Naive B cell (primary cell): ENCODE data around the gene TBC1D3B. TPM values are rescaled to one million over a fixed set of nuclear protein-coding genes. Genes with fewer than 3 reads are reported as not detected.
A peak's percentile ranks its signal among the peaks of the same experiment; 100 is the strongest.
"Not testable (repeated sequence)": the region's sequence is repeated elsewhere in the genome, so short reads cannot be mapped to it uniquely, and the experiment has no call there.

ENCODE experiments used
- ATAC-seq, 2 donors: fragments of 150-1000 bp; cut with Tn5 transposase; 2 replicates each; pipeline ENCODE4 v1.10.0; 2021; ENCODE audit warnings: low read depth in 2 of 2, mild to moderate bottlenecking in 2 of 2, moderate library complexity in 2 of 2
- DNase-seq: peaks from one replicate; pipeline ENCODE4 v3.0.0; 2022
- H3K27ac Mint-ChIP-seq, 6 donors: one replicate each; pipeline ENCODE4 v1.8.0; 2020 to 2022; ENCODE audit warnings: mild to moderate bottlenecking in 6 of 6, mixed read lengths in 6 of 6, moderate library complexity in 5 of 6, inconsistent platforms in 2 of 6
- H3K27me3 Mint-ChIP-seq, 3 donors: one replicate each; pipeline ENCODE4 v1.8.0; 2021 to 2022; ENCODE audit warnings: mixed read lengths in 3 of 3, mild to moderate bottlenecking in 1 of 3
- H3K36me3 Mint-ChIP-seq, 2 donors: one replicate each; pipeline ENCODE4 v1.8.0; 2020 to 2022; ENCODE audit warnings: mixed read lengths in 2 of 2, inconsistent platforms in 1 of 2, mild to moderate bottlenecking in 1 of 2
- H3K4me1 Mint-ChIP-seq, 3 donors: one replicate each; pipeline ENCODE4 v1.8.0; 2020 to 2022; ENCODE audit warnings: mixed read lengths in 3 of 3, inconsistent platforms in 1 of 3, mild to moderate bottlenecking in 1 of 3, moderate library complexity in 1 of 3
- H3K4me3 Mint-ChIP-seq, 8 donors: one replicate each; pipeline ENCODE4 v1.8.0; 2020 to 2022; ENCODE audit warnings: mild to moderate bottlenecking in 8 of 8, mixed read lengths in 8 of 8, moderate library complexity in 8 of 8, inconsistent platforms in 2 of 8
- H3K9me3 Mint-ChIP-seq, 7 donors: one replicate each; pipeline ENCODE4 v1.8.0; 2020 to 2022; ENCODE audit warnings: mixed read lengths in 7 of 7, mild to moderate bottlenecking in 5 of 7, inconsistent platforms in 2 of 7, moderate library complexity in 1 of 7
- polyA plus RNA-seq, 6 donors: library from polyadenylated mRNA; unstranded; fragments of 300-500 nt; fragmentation: Illumina TruSeq; gene quantifications; one replicate each; pipeline ENCODE4 v1.2.3, GENCODE V29; 2021; ENCODE audit warnings: low read depth in 6 of 6

Gene TBC1D3B
- polyA plus RNA-seq, 6 donors from 2014 or later, result 0.73 TPM; not detected in 5

DNA sequence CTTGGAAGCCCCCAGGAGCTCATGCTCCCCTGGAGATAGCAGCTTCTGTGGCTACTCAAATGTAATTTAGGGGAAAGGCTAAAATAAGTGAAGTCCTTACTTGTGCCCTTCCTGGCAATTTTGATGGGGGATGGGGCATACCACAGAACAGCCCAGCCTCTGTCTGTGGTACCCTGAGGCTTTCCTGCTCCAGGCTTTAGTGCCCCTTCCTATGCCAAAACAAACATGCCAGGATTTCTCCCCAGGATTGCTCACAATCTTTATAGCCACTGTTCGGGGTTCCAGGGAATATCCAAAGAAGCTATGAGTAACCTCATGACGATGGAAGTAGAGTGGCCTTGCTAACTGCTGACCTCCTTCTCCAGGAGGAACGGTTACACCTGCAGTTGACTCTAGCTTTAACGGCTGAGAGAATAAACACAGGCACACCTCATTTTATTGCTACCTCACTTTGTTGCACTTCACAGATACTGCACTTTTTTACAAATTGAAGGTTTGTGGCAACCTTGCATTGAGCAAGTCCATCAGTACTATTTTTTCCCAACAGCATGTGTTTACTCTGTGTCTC, 47.9 kb downstream of the TBC1D3B start:
- no peak for DNase-seq
- H3K27ac Mint-ChIP-seq, result peak overlapping the region; percentile 44 to 96 (median 88)
- no peak for ATAC-seq
- no peaks in the 10 kb centered on the region for H3K27me3 Mint-ChIP-seq
- H3K4me3 Mint-ChIP-seq, result peak overlapping the region; percentile 53 to 91 (median 84)
- peaks cover 11 to 20% of the 10 kb centered on the region in 2 donors for H3K36me3 Mint-ChIP-seq
- H3K9me3 Mint-ChIP-seq, result peaks cover 4 to 36% (median 23%) of the 10 kb centered on the region in 7 donors
- H3K4me1 Mint-ChIP-seq, result peaks cover 71 to 85% (median 78%) of the 10 kb centered on the region in 3 donors

DNA sequence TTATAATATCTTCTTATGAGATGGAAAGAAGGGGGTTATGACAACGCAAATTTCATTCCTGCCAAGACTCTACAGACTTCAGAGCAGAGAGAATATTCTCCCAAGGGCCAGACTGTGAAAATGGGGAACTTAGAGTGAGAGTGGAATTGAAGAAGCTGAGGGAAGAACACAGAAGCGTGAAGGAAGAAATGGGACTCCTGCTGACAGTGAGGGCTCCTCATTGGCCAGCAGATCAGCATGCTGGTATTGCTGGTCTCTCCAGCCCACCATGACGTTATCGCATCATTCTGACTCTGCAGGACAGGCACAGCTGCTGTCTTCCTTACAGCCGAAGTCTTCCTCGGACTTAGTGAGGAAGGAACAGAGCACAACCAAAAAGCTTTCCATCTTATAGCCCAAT, 48.5 kb downstream of the TBC1D3B start:
- peak overlapping the region; percentile 86 to 97 (median 93) for H3K27ac Mint-ChIP-seq
- H3K4me3 Mint-ChIP-seq, result peak overlapping the region; percentile 72 to 91 (median 84)
- peaks cover 11 to 20% of the 10 kb centered on the region in 2 donors for H3K36me3 Mint-ChIP-seq

DNA sequence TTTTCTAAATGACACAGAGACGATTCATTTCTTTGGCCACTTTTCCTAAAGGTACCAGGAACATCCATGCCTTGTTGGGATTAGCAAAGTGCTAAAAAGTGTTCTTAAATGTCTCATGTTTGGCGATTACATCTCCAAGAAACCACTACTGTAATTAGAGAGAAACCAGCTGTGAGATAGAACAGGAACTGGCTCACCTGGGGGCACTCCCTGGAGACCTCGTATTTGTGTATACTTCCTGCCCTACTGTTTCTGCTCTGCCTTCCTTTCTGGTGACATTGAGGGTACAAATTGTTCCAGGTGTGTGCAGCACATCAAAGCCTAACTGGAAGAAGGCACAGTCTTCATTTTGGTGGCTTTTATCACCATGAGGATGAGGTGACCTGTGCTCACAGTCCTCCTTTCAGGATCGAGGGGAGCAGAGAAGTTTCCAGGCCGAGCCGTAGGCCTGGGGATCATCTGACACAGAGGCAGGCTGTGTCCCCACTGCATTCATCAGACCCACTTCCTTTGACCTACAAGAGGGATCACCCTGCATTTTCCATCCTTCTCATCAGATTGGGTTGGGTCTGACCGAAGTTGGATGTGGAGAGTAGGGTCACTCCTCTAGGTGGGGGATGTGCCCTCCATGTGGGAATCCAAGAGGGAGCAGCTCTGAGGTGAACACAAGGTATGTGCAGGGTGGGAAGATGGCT, 49.1 kb downstream of the TBC1D3B start:
- peak; percentile 79 for DNase-seq
- ATAC-seq, result peak; percentile 97 to 98
- Mint-ChIP-seq H3K4me3 (peak overlapping the region; percentile 72 to 91 (median 84)), H3K27me3 (no peaks in the 10 kb centered on the region), H3K4me1 (peaks cover 60 to 78% (median 66%) of the 10 kb centered on the region in 3 donors), H3K27ac (peak overlapping the region; percentile 86 to 97 (median 94)), H3K36me3 (peaks cover 11 to 20% of the 10 kb centered on the region in 2 donors), H3K9me3 (peaks cover 4 to 36% (median 23%) of the 10 kb centered on the region in 7 donors)

More for the DNA sequence above, 48.5 kb downstream of the TBC1D3B start:
- DNase-seq (peak; percentile 51), ATAC-seq (peak; percentile 34 to 35)
- H3K9me3 Mint-ChIP-seq, result peaks cover 4 to 36% (median 23%) of the 10 kb centered on the region in 7 donors
- no peaks in the 10 kb centered on the region for H3K27me3 Mint-ChIP-seq
- H3K4me1 Mint-ChIP-seq, result peaks cover 65 to 84% (median 72%) of the 10 kb centered on the region in 3 donors

DNA sequence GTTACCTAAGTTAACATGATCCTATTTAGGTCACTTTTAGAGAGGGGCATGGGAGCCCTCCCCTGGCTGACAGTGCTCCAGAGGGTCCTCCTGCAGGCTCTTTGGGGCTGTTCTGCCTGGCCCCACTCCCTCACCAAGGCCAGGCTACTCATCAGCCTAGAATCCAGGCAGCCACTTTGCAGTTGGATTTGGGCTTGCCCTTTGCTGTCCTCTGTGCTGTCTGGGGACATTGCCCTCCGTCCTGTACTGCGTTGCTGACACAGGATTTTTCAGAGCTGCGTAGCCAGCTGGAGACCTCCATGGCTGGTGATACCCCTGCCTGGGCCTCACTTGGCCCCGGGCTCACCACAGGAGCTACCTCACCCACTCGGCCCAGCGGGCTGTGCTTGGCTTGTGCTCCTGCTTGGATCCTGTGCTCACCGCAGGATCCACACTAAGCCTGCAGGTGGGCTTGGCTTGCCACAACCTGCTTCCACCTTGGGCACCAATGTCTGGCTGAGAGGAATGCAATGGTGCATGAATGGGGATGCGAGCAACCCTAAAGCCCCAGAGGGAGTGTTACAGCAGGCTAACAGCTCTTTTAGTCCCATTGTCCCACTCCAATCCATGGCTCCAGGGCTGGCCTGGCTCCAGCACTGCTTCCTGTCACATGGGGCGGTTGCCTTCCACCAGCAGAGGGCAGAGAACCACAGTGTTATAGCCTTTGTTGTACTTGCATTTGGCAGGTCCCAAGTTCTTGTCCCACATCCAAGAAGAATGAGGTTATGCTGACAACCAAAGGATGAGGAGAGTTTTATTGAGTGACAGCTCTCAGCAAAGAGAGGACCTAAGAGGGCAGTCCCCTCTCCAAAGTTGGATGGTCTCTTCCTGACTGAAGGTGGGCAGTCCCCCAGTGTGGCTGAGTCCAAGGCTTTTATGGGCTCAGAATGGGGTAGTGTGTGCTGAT, 51.3 kb downstream of the TBC1D3B start:
- DNase-seq (no peak), ATAC-seq (no peak)
- Mint-ChIP-seq H3K27ac (peak overlapping the region in 2 of 6 donors; percentile 8 to 96), H3K9me3 (peaks cover 4 to 36% (median 23%) of the 10 kb centered on the region in 7 donors), H3K36me3 (peaks cover 11 to 20% of the 10 kb centered on the region in 2 donors), H3K4me3 (peak overlapping the region in 3 of 8 donors; percentile 45 to 60 (median 51)), H3K27me3 (no peaks in the 10 kb centered on the region), H3K4me1 (peaks cover 42 to 58% (median 46%) of the 10 kb centered on the region in 3 donors)

DNA sequence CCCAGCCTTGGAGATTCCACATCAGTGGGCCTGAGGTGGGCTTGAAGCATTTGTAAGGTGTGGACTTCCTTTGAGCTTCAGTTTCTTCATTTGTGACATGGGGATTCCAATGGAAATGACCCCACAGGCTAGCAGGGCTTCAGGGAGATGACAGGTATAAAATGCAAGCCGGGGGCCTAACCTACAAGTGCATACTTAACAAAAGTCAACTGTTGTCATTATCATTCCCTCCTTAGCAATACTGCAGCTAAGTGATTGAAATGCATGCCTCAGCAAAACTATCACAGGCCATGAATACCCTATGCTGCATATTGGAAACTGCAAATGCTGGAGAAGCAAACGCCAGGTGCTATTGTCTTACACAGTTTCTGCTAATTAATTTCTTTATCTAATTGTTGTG, 53.0 kb downstream of the TBC1D3B start:
- peaks cover 35 to 49% (median 37%) of the 10 kb centered on the region in 3 donors for H3K4me1 Mint-ChIP-seq
- DNase-seq, result no peak
- no peak overlapping the region for H3K4me3 Mint-ChIP-seq
- H3K27me3 Mint-ChIP-seq, result no peaks in the 10 kb centered on the region
- no peak for ATAC-seq
- peaks cover 4 to 36% (median 23%) of the 10 kb centered on the region in 7 donors for H3K9me3 Mint-ChIP-seq
- H3K27ac Mint-ChIP-seq, result no peak overlapping the region
- H3K36me3 Mint-ChIP-seq, result peaks cover 11 to 20% of the 10 kb centered on the region in 2 donors

DNA sequence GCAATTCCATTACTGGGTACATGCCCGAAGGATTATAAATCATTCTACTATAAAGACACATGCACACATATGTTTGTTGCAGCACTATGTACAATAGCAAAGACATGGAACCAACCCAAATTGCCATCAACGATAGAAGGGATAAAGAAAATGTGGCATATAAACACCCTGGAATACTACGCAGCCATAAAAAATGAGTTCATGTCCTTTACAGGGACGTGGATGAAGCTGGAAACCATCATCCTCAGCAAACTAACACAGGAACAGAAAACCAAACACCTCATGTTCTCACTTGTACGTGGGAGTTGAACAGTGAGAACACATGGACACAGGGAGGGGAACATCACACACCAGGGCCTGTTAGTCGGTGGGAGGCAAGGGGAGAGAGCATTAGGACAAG, 55.3 kb downstream of the TBC1D3B start:
- H3K36me3 Mint-ChIP-seq, DNase-seq, H3K27me3 Mint-ChIP-seq, H3K27ac Mint-ChIP-seq, H3K4me3 Mint-ChIP-seq, ATAC-seq: not testable (repeated sequence)
- H3K9me3 Mint-ChIP-seq, result peaks cover 3 to 22% (median 11%) of the 10 kb centered on the region in 7 donors
- peaks cover 25 to 36% (median 28%) of the 10 kb centered on the region in 3 donors for H3K4me1 Mint-ChIP-seq

DNA sequence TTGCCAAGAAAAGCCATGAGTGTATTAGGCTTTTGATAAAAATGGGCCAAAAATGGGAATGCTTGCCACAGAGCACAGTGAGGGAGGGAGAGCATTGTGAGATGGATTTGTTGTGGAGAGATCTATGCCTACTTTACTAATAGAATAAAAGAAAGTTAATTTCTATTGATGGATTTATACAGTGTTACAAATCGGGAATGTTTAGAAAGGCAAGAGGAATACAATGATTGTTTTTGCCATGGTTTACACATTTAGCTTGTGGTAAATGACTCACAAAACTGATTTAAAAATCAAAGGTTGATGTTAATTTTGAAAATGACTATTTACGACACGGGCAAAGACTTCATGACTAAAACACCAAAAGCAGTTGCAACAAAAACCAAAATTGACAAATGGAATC, 56.2 kb downstream of the TBC1D3B start:
- H3K36me3 Mint-ChIP-seq, result no peaks in the 10 kb centered on the region
- no peak overlapping the region for H3K4me3 Mint-ChIP-seq
- DNase-seq (no peak), ATAC-seq (no peak)
- H3K9me3 Mint-ChIP-seq, result peaks cover 0 to 13% (median 2%) of the 10 kb centered on the region in 7 donors
- peak overlapping the region in 1 of 6 donors; percentile 78 for H3K27ac Mint-ChIP-seq
- H3K27me3 Mint-ChIP-seq, result no peaks in the 10 kb centered on the region
- H3K4me1 Mint-ChIP-seq, result peaks cover 20 to 28% (median 24%) of the 10 kb centered on the region in 3 donors

DNA sequence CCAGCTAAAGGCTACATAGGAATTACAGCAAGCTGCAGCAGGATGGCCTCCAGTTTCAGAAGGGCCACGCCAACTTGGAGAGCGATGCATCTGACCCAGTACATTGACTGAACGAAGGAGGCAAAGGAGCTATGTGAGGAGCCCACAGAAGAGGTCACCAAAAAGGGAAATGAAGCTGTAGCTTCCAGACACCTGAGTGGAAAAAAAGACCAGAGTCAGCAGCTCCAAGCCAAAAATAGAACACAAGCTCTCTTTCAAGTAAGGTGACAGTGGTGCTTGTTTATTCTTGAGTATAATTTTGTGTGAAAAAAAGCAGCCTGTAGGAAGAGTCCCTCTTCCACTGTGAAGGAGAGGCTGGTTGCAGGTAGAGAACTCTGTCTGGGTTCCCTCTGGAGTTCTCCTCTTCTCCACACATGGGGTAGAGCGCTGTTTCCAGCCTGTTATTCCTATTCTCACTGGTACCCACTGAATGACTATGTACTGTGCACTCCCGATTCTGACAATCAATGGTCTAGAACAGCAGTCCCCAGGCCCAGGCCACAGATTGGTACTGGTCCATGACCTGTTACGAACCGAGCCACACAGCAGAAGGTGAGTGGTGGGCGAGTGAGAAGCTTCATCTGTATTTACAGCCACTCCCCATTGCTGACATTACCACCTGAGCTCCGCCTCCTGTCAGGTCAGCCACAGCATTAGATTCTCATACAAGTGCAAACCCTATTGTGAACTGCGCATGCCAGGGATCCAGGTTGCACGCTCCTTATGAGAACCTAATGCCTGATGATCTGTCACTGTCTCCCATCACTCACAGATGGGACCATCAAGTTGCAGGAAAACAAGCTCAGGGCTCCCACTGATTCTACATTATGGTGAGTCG, 57.7 kb downstream of the TBC1D3B start:
- ATAC-seq (no peak), DNase-seq (no peak)
- peak overlapping the region in 1 of 6 donors; percentile 9 for H3K27ac Mint-ChIP-seq
- H3K4me3 Mint-ChIP-seq, result peak overlapping the region in 4 of 8 donors; percentile 4 to 53 (median 29)
- no peaks in the 10 kb centered on the region for H3K27me3 Mint-ChIP-seq
- peaks cover 0 to 12% (median 0%) of the 10 kb centered on the region in 7 donors for H3K9me3 Mint-ChIP-seq
- no peaks in the 10 kb centered on the region for H3K36me3 Mint-ChIP-seq
- peaks cover 22 to 31% (median 24%) of the 10 kb centered on the region in 3 donors for H3K4me1 Mint-ChIP-seq

DNA sequence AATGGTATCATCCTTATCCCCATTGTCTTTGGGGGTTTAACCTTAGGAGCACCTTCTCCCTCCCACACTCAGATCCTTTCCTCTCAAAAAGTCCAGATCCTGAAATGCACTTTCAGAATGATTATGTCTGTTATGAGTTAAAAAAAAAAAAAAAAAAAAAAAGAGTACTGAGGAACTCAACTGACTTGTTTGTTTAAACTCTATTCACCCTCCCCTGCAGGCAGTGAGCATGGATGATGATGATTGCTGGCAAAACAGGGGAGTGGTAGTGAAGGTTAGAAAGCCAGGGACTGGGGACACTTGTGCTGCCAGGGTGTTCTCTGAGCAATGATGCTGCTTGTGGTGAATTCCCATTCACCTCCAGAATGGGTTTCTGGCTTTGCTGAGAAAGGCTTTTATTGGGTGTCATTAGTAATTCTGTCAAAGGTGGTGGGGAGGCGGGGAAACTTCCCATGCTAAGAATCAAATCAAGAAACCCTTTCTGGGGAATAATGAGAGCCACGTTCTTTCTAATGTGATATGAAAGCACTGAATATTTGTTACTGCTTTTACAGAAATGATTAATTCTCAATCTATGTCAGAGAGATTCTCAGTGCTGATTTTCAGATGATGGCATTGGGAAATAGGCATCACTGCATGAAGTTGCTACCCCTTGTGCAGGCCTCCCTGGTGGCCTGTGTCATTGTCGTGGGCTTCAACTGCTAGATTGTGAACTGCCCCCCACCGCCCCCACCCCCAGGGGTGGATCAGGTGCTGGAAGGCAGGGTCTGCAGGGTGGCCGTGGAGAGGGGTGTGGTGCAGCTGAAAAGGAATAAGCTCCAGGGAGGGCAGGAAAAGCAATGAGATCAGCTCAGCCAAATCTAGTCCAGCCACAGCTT, 58.7 kb downstream of the TBC1D3B start:
- peaks cover 2 to 19% (median 5%) of the 10 kb centered on the region in 7 donors for H3K9me3 Mint-ChIP-seq
- ATAC-seq (no peak), DNase-seq (no peak)
- H3K4me1 Mint-ChIP-seq, result peaks cover 22 to 26% (median 24%) of the 10 kb centered on the region in 3 donors
- peak overlapping the region in 4 of 8 donors; percentile 6 to 53 (median 34) for H3K4me3 Mint-ChIP-seq
- peak overlapping the region in 4 of 6 donors; percentile 9 to 83 (median 74) for H3K27ac Mint-ChIP-seq
- peaks cover 0 to 6% of the 10 kb centered on the region in 2 donors for H3K36me3 Mint-ChIP-seq
- H3K27me3 Mint-ChIP-seq, result no peaks in the 10 kb centered on the region
